CD4-positive, alpha-beta T cell (primary cell): ENCODE results near the gene CHMP4A. TPM values are rescaled to one million over a fixed set of nuclear protein-coding genes. Genes with fewer than 3 reads are reported as not detected.
A peak's percentile ranks its signal among the peaks of the same experiment; 100 is the strongest.
"Not testable (repeated sequence)": the region's sequence is repeated elsewhere in the genome, so short reads cannot be mapped to it uniquely, and the experiment has no call there.

ENCODE experiments used
- ATAC-seq: fragments of 200-7000 bp; cut with Tn5 transposase; one replicate; pipeline ENCODE4 v1.10.0; 2022; ENCODE audit warnings: mild to moderate bottlenecking; ENCODE audit not compliant: poor library complexity
- CTCF ChIA-PET: fragments of 350-600 bp; sonication (Branson Sonifier 250); formaldehyde crosslinking; loops from one replicate; lab custom pipeline; 2021; ENCODE audit warnings: antibody characterized with exemption, inconsistent platforms; lab: Charles Lee
- POLR2A ChIA-PET: fragments of 350-600 bp; sonication (Branson Sonifier 250); formaldehyde crosslinking; loops from one replicate; lab custom pipeline; 2021; ENCODE audit warnings: antibody characterized with exemption, inconsistent platforms; lab: Charles Lee
- DNase-seq, 14 experiments: peaks; one replicate each; pipeline ENCODE4 v3.0.0-alpha.2; 2013 to 2020; ENCODE audit warnings: mixed read lengths in 2 of 14
- H3K27ac ChIP-seq, 2 donors: one replicate each; pipeline versions ENCODE4 v1.5.1 to v1.7.0; 2013; ENCODE audit warnings: low read length in 2 of 2, low read depth in 1 of 2, mild to moderate bottlenecking in 1 of 2
- H3K27me3 ChIP-seq, 2 experiments: 1 replicate in 1 of 2; 2 replicates in 1 of 2; pipeline versions ENCODE4 v1.6.1 to v1.7.0; 2013; ENCODE audit warnings: low read length in 2 of 2, control low read depth in 1 of 2, mild to moderate bottlenecking in 1 of 2, moderate library complexity in 1 of 2; ENCODE audit not compliant: insufficient read depth in 2 of 2, control insufficient read depth in 1 of 2
- H3K36me3 ChIP-seq: one replicate; pipeline ENCODE4 v1.6.1; 2013; ENCODE audit warnings: low read length, control low read depth; ENCODE audit not compliant: insufficient read depth
- H3K4me1 ChIP-seq: one replicate; pipeline ENCODE4 v1.6.1; 2013; ENCODE audit warnings: low read length, control low read depth; ENCODE audit not compliant: insufficient read depth
- H3K4me3 ChIP-seq: one replicate; pipeline ENCODE4 v1.5.1; 2013; ENCODE audit warnings: mild to moderate bottlenecking, low read length, moderate library complexity
- H3K9me3 ChIP-seq, 2 experiments: 1 replicate in 1 of 2; 2 replicates in 1 of 2; pipeline versions ENCODE4 v1.6.1 to v1.7.0; 2013; ENCODE audit warnings: low read length in 2 of 2, mild to moderate bottlenecking in 2 of 2, control low read depth in 1 of 2, moderate library complexity in 1 of 2; ENCODE audit not compliant: control insufficient read depth in 1 of 2, insufficient read depth in 1 of 2
- H3K27ac Mint-ChIP-seq: one replicate; pipeline ENCODE4 v1.8.0; 2020; ENCODE audit warnings: mixed read lengths
- H3K27me3 Mint-ChIP-seq: one replicate; pipeline ENCODE4 v1.8.0; 2021; ENCODE audit warnings: mixed read lengths
- H3K36me3 Mint-ChIP-seq: one replicate; pipeline ENCODE4 v1.8.0; 2021; ENCODE audit warnings: low read depth, mixed read lengths
- H3K4me1 Mint-ChIP-seq: one replicate; pipeline ENCODE4 v1.8.0; 2021; ENCODE audit warnings: low read depth, mixed read lengths
- H3K4me3 Mint-ChIP-seq: one replicate; pipeline ENCODE4 v1.8.0; 2020; ENCODE audit warnings: mild to moderate bottlenecking, mixed read lengths
- H3K9me3 Mint-ChIP-seq: one replicate; pipeline ENCODE4 v1.8.0; 2020; ENCODE audit warnings: mixed read lengths
- intact Hi-C, 2 experiments: fragments of 100-400 bp; cut with DNase I in 1 of 2; cut with micrococcal nuclease in 1 of 2; formaldehyde crosslinking; loops; one replicate each; pipeline versions ENCODE4 v1.15.1 to v1.9.0; 2023 to 2025; cut with DNase I, micrococcal nuclease
- total RNA-seq, 174 experiments: library from RNA in 2 of 174; stranded (reverse) in 2 of 174; gene quantifications; one replicate each; pipeline ENCODE4 v1.2.3 and lab custom pipeline; 2021 to 2026
- TF ChIP-seq, protein P1 (sequence below): fragments of 200-600 bp; IDR thresholded peaks from one replicate; pipeline ENCODE4 v1.8.0; 2022; ENCODE audit warnings: antibody characterized with exemption, mild to moderate bottlenecking

CHMP4A gene
- total RNA-seq, 2 experiments from 2014 or later, result 73.4 to 80.1 TPM

DNA sequence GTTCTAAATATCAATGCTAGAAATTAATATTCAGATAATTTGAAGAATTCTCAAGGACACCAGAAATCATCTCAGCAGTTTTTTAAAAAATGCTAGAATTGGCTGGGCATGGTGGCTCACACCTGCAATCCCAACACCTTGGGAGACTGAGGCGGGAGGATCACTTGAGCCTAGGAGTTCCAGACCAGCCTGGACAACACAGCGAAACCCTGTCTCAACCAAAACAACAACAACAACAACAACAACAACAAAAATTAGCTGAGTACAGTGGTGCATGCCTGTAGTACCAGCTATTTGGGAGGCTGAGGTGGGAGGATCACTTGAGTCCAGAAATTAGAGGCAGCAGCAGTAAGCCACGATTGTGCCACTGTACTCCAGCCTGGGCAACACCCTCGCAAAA, 5.8 kb upstream of the CHMP4A start:
- ATAC-seq (no peak), DNase-seq (no peak)
- ChIA-PET POLR2A (interaction anchor here (1.4 to 2.0 kb wide), 2 partner anchors 23 to 55 kb away, joined by 3 to 11 read pairs; partner anchors contain the start of gene TINF2), CTCF (interaction anchor here (0.7 to 2.9 kb wide), 2 partner anchors 9 to 23 kb away, joined by 5 to 12 read pairs; partner anchors contain the start of gene TINF2)
- TF ChIP-seq, protein P1, sequence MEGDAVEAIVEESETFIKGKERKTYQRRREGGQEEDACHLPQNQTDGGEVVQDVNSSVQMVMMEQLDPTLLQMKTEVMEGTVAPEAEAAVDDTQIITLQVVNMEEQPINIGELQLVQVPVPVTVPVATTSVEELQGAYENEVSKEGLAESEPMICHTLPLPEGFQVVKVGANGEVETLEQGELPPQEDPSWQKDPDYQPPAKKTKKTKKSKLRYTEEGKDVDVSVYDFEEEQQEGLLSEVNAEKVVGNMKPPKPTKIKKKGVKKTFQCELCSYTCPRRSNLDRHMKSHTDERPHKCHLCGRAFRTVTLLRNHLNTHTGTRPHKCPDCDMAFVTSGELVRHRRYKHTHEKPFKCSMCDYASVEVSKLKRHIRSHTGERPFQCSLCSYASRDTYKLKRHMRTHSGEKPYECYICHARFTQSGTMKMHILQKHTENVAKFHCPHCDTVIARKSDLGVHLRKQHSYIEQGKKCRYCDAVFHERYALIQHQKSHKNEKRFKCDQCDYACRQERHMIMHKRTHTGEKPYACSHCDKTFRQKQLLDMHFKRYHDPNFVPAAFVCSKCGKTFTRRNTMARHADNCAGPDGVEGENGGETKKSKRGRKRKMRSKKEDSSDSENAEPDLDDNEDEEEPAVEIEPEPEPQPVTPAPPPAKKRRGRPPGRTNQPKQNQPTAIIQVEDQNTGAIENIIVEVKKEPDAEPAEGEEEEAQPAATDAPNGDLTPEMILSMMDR, result no peak
- Histone ChIP-seq H3K27me3 (no peaks in the 10 kb centered on the region), H3K27ac (no peak overlapping the region), H3K4me1 (peaks cover 21% of the 10 kb centered on the region), H3K9me3 (no peaks in the 10 kb centered on the region), H3K36me3 (peaks cover 9% of the 10 kb centered on the region), H3K4me3 (no peak overlapping the region)
- no peaks in the 10 kb centered on the region for H3K9me3 Mint-ChIP-seq
- H3K4me1 Mint-ChIP-seq, result peaks cover 19% of the 10 kb centered on the region
- intact Hi-C loops, result loop anchor here in 1 of 2 experiments (5.0 kb wide), 1 partner anchor 213 kb away; no protein-coding TSS in a partner anchor
- peaks cover 13% of the 10 kb centered on the region for H3K36me3 Mint-ChIP-seq
- no peak overlapping the region for H3K27ac Mint-ChIP-seq
- H3K4me3 Mint-ChIP-seq, result no peak overlapping the region
- H3K27me3 Mint-ChIP-seq, result no peaks in the 10 kb centered on the region

DNA sequence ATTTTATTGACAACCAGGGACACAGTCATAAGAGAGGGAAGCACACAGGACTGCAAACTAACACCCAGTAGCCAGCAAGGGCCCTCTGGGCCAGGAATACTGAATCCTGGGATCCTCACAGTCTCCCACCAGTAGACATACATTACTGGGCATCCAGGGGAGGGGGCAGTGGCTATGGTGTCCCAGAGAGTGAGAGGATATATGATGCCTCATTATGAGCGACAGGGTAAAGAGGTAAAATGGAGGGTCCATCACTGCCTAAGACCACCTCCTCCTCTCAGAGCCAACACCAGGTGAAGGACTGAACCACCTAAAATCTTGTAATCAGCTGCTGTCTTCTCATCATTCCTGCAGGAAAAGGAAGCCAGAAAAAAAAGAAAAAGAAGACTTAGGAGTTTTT, 3.6 kb upstream of the CHMP4A start:
- peaks cover 40% of the 10 kb centered on the region for H3K4me1 Mint-ChIP-seq
- not testable (repeated sequence) for H3K9me3 Mint-ChIP-seq

DNA sequence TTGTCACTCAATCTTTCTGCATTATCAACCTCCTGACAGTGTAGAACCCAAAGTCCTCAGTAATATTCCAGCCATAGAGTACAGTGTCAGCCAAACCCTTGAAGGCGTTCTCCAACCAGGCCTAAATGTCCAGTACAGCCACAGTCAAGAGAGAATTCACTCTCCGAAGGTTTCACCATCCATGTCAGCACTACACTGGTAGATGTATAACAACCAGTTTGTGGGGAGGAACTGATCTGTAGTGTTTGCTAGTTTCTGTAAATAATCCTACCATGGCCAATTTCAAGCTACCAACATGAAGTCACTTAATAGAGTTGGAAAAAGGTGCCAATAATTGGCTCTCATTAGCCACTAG, 3.0 kb upstream of the CHMP4A start:
- Mint-ChIP-seq H3K27me3 (no peaks in the 10 kb centered on the region), H3K27ac (peak overlapping the region; percentile 96), H3K36me3 (peaks cover 28% of the 10 kb centered on the region), H3K4me3 (peak overlapping the region; percentile 97), H3K9me3 (no peaks in the 10 kb centered on the region), H3K4me1 (peaks cover 45% of the 10 kb centered on the region)
- Histone ChIP-seq H3K4me1 (peaks cover 42% of the 10 kb centered on the region), H3K27ac (peak overlapping the region; percentile 92), H3K36me3 (peaks cover 13% of the 10 kb centered on the region), H3K9me3 (no peaks in the 10 kb centered on the region), H3K4me3 (peak overlapping the region; percentile 84), H3K27me3 (no peaks in the 10 kb centered on the region)
- ATAC-seq (no peak), DNase-seq (no peak)
- CTCF ChIA-PET, result interaction anchor here (0.8 to 2.4 kb wide), 22 partner anchors 11 to 895 kb away, joined by 3 to 38 read pairs (median 6); partner anchors contain the start of genes DHRS1, EMC9, GMPR2 and IPO4
- POLR2A ChIA-PET, result interaction anchor here (0.7 to 4.7 kb wide), 24 partner anchors 9 to 226 kb away, joined by 3 to 144 read pairs (median 8); partner anchors contain the start of genes CBLN3, DCAF11, DHRS1 and EMC9
- TF ChIP-seq, protein P1, result no peak
- intact Hi-C loops, result loop anchor here (1.0 to 5.0 kb wide), 8 partner anchors 16 to 216 kb away; partner anchors contain the start of genes TINF2 (in 2 of the 2), GMPR2 (in 1 of the 2), NEDD8 (in 1 of the 2) and RABGGTA (in 1 of the 2)

More for the DNA sequence above, 3.6 kb upstream of the CHMP4A start:
- not testable (repeated sequence) for H3K4me3 ChIP-seq, H3K9me3 ChIP-seq, H3K27me3 Mint-ChIP-seq, H3K27me3 ChIP-seq, ATAC-seq, H3K36me3 ChIP-seq, H3K4me3 Mint-ChIP-seq
- ChIA-PET CTCF (interaction anchor here (1.4 to 2.4 kb wide), 5 partner anchors 10 to 80 kb away, joined by 3 to 38 read pairs (median 17); partner anchors contain the start of genes RABGGTA and TINF2), POLR2A (interaction anchor here (0.8 to 1.8 kb wide), 2 partner anchors 21 to 28 kb away, joined by 3 to 13 read pairs; partner anchors contain the start of gene IPO4)
- H3K36me3 Mint-ChIP-seq, result peaks cover 23% of the 10 kb centered on the region
- H3K27ac Mint-ChIP-seq, result peak overlapping the region; percentile 96
- peak in 2 of 14 experiments; percentile 7 to 13 for DNase-seq
- intact Hi-C loops, result loop anchor here (1.0 to 5.0 kb wide), 8 partner anchors 15 to 215 kb away; partner anchors contain the start of genes TINF2 (in 2 of the 2), GMPR2 (in 1 of the 2), NEDD8 (in 1 of the 2) and RABGGTA (in 1 of the 2)
- H3K27ac ChIP-seq, result peak overlapping the region in 1 of 2 donors; percentile 92
- H3K4me1 ChIP-seq, result peaks cover 37% of the 10 kb centered on the region
